HepG2 (cell line): ENCODE measurements around the gene ZCCHC7.

Experiments
- ELF1 ChIP-seq: sonication (generic); formaldehyde crosslinking; IDR thresholded peaks from 2 replicates; pipeline ENCODE4 v1.4.0; 2020; ENCODE audit warnings: missing genetic modification reagents
- GABPA ChIP-seq, 2 experiments: IDR thresholded peaks; 2 replicates each; pipeline ENCODE4 v1.6.1; 2011 to 2016; ENCODE audit warnings: low read depth in 2 of 2, low read length in 1 of 2, missing biosample characterization in 1 of 2, missing genetic modification characterization in 1 of 2
- HMGA1 ChIP-seq: sonication (generic); formaldehyde crosslinking; conservative IDR thresholded peaks from 2 replicates; pipeline ENCODE4 v1.4.0; 2020; ENCODE audit warnings: missing genetic modification reagents
- KLF13 ChIP-seq: sonication (generic); formaldehyde crosslinking; IDR thresholded peaks from 2 replicates; pipeline ENCODE4 v1.4.0; 2020; ENCODE audit warnings: mild to moderate bottlenecking, missing genetic modification reagents
- MAZ ChIP-seq, 2 experiments: sonication (generic) in 1 of 2; formaldehyde crosslinking in 1 of 2; IDR thresholded peaks; 2 replicates each; pipeline versions ENCODE4 v1.5.0 to v1.6.1; 2012 to 2020; ENCODE audit warnings: low read depth in 2 of 2, mild to moderate bottlenecking in 2 of 2, borderline replicate concordance in 1 of 2, improper control_type of control experiment in 1 of 2, low read length in 1 of 2, missing genetic modification reagents in 1 of 2, moderate library complexity in 1 of 2
- MZF1 ChIP-seq: sonication (generic); formaldehyde crosslinking; IDR thresholded peaks from 2 replicates; pipeline ENCODE4 v1.8.1; 2023; ENCODE audit warnings: mild to moderate bottlenecking, missing genetic modification reagents, borderline replicate concordance
- PITX1 ChIP-seq: sonication (generic); formaldehyde crosslinking; IDR thresholded peaks from 2 replicates; pipeline ENCODE4 v1.5.1; 2020; ENCODE audit warnings: mild to moderate bottlenecking, missing genetic modification reagents
- ZKSCAN5 ChIP-seq: sonication (generic); formaldehyde crosslinking; IDR thresholded peaks from 2 replicates; pipeline ENCODE4 v1.5.1; 2020; ENCODE audit warnings: mild to moderate bottlenecking, missing genetic modification reagents
- ZNF274 ChIP-seq: sonication (generic); formaldehyde crosslinking; IDR thresholded peaks from 2 replicates; pipeline ENCODE4 v1.5.1; 2020; ENCODE audit warnings: mild to moderate bottlenecking, missing genetic modification reagents
- ZNF501 ChIP-seq: sonication (generic); formaldehyde crosslinking; IDR thresholded peaks from 2 replicates; pipeline ENCODE4 v1.5.1; 2020; ENCODE audit warnings: mild to moderate bottlenecking, moderate library complexity, missing genetic modification reagents
- TF ChIP-seq, protein P1 (sequence below): IDR thresholded peaks from 2 replicates; pipeline ENCODE4 v1.6.1; 2016; ENCODE audit warnings: missing compliant biosample characterization, missing genetic modification reagents, borderline replicate concordance
- TF ChIP-seq, protein P2 (sequence below): sonication (generic); formaldehyde crosslinking; IDR thresholded peaks from 2 replicates; pipeline ENCODE4 v1.5.0; 2020; ENCODE audit warnings: mild to moderate bottlenecking, missing genetic modification reagents, moderate library complexity

DNA sequence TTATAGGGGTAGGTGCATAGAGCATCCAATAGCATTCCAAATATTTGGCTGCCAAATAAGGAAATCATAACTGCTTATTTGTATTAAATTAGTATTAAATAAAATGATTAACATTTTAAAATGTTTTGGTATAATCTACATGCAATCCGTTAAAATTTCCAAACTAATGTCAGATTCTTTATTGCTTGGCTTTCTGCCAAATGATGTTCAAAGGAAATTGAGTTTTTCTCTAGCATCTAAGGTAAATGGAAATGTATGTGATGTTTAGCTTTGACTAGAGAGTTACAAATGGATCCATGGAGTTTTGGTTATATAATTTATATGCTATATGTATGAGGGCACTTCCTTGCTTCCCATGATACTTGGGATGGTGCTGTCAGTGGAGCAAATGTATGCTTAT, 121.7 kb downstream of the ZCCHC7 start:
- no peak for TF ChIP-seq MAZ (IDR thresholded peaks at IDR 0.05; ENCODE audit: borderline replicate concordance, low read depth, low read length)
- no peak for TF ChIP-seq MAZ (CRISPR knock-in tag; IDR thresholded peaks at IDR 0.05; ENCODE audit: low read depth)
- TF ChIP-seq, protein P1, sequence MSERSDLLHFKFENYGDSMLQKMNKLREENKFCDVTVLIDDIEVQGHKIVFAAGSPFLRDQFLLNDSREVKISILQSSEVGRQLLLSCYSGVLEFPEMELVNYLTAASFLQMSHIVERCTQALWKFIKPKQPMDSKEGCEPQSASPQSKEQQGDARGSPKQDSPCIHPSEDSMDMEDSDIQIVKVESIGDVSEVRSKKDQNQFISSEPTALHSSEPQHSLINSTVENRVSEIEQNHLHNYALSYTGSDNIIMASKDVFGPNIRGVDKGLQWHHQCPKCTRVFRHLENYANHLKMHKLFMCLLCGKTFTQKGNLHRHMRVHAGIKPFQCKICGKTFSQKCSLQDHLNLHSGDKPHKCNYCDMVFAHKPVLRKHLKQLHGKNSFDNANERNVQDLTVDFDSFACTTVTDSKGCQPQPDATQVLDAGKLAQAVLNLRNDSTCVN (CRISPR knock-in tag) = no peak
- no peak for TF ChIP-seq ELF1 (CRISPR knock-in tag)
- TF ChIP-seq HMGA1 = no peak
- TF ChIP-seq, protein P2, sequence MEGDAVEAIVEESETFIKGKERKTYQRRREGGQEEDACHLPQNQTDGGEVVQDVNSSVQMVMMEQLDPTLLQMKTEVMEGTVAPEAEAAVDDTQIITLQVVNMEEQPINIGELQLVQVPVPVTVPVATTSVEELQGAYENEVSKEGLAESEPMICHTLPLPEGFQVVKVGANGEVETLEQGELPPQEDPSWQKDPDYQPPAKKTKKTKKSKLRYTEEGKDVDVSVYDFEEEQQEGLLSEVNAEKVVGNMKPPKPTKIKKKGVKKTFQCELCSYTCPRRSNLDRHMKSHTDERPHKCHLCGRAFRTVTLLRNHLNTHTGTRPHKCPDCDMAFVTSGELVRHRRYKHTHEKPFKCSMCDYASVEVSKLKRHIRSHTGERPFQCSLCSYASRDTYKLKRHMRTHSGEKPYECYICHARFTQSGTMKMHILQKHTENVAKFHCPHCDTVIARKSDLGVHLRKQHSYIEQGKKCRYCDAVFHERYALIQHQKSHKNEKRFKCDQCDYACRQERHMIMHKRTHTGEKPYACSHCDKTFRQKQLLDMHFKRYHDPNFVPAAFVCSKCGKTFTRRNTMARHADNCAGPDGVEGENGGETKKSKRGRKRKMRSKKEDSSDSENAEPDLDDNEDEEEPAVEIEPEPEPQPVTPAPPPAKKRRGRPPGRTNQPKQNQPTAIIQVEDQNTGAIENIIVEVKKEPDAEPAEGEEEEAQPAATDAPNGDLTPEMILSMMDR = no peak
- TF ChIP-seq KLF13 = no peak
- no peak for TF ChIP-seq ZKSCAN5
- TF ChIP-seq MZF1 (CRISPR knock-in tag) = no peak
- TF ChIP-seq ZNF274 (CRISPR knock-in tag) = no peak
- no peak for TF ChIP-seq GABPA (IDR thresholded peaks at IDR 0.05; ENCODE audit: low read depth, low read length)
- no peak for TF ChIP-seq GABPA (CRISPR knock-in tag; IDR thresholded peaks at IDR 0.05; ENCODE audit: low read depth)
- no peak for TF ChIP-seq PITX1
- no peak for TF ChIP-seq ZNF501 (CRISPR knock-in tag)
